ENCODE data around the gene NEDD4L. TPM values are rescaled to one million over a fixed set of nuclear protein-coding genes. Genes with fewer than 3 reads are reported as not detected.

Gene NEDD4L
- total and polyA plus RNA-seq, 2 experiments from 2014 or later: 36.2 to 72.3 TPM

DNA sequence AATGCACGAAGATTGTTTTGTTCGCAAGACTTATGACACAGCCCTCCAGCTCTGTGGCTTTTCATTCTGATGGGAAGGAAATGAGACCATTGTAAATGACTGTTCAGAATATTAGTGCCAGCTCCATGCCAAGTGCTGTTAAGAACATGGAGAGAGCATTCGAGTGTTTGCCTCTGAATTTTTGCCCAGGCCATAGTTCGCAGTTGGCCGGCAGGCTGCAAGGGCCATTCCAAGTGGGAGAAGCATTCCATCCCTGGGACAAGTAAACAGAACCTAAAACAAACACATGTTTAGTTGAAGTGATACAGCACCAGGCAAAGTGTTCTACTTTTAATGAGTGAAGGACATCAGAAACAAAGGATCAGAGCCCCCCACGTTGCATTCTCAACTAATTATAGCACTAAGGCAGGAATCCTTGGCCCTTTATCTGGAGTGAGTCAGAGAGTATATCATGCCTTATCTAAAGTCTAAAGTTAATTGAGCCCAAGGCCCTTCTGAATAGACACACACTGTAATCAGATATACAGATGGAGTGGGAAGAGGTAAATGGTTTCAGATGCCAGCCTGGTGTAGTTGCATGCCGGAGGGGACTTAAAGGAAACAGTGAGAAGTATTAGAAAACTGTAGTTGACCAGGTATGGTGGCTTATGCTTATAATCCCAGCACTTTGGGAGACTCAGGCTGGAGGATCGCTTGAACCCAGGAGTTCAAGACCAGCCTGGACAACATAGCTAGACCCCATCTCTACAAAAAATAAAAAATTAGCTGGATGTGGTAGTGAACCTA, 53.3 kb downstream of the NEDD4L start:
- TF ChIP-seq EZH2phosphoT487 (IDR thresholded peaks at IDR 0.05; ENCODE audit: unreplicated experiment): no peak
- TF ChIP-seq EZH2 (IDR thresholded peaks at IDR 0.05; ENCODE audit: low read depth, unreplicated experiment): no peak
- TF ChIP-seq ZNF331 (CRISPR knock-in tag; IDR thresholded peaks at IDR 0.05; ENCODE audit: low read depth): no peak
- TF ChIP-seq, protein P1, sequence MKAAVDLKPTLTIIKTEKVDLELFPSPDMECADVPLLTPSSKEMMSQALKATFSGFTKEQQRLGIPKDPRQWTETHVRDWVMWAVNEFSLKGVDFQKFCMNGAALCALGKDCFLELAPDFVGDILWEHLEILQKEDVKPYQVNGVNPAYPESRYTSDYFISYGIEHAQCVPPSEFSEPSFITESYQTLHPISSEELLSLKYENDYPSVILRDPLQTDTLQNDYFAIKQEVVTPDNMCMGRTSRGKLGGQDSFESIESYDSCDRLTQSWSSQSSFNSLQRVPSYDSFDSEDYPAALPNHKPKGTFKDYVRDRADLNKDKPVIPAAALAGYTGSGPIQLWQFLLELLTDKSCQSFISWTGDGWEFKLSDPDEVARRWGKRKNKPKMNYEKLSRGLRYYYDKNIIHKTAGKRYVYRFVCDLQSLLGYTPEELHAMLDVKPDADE (IDR thresholded peaks at IDR 0.05): no peak
- Histone ChIP-seq H3K4me2 (no peak overlapping the region), H3K4me1 (ENCODE audit: insufficient read depth) (peaks cover 67% of the 10 kb centered on the region), H2AFZ (no peak overlapping the region), H4K20me1 (replicated peaks; ENCODE audit: insufficient read depth) (peaks cover 2% of the 10 kb centered on the region), H3K27ac (ENCODE audit: low read depth) (no peak overlapping the region), H3F3A (replicated peaks; ENCODE audit: low read depth) (0 out of 2 replicates have a peak, but pooled peaks cover 4% of the 10 kb centered on the region), H3K27me3 (ENCODE audit: insufficient read depth) (no peaks in the 10 kb centered on the region), H3K36me3 (ENCODE audit: insufficient read depth) (no peaks in the 10 kb centered on the region), H3K4me3 (no peak overlapping the region), H3K79me2 (replicated peaks; ENCODE audit: insufficient read depth) (peaks cover 84% of the 10 kb centered on the region), H3K9me2 (ENCODE audit: insufficient read depth) (no peaks in the 10 kb centered on the region)
- peaks cover 2% of the 10 kb centered on the region for H3K27me3 Mint-ChIP-seq (ENCODE audit: insufficient read depth, low read depth, poor library complexity)
- no peak overlapping the region for H3K27ac Mint-ChIP-seq
- peaks cover 71% of the 10 kb centered on the region for H3K4me1 Mint-ChIP-seq
- no peaks in the 10 kb centered on the region for H3K9me3 Mint-ChIP-seq
- DNase-seq (ENCODE audit: low spot score) (no peak), ATAC-seq (no peak)
- H3K4me3 Mint-ChIP-seq: no peak overlapping the region
- H3K36me3 Mint-ChIP-seq (ENCODE audit: low read depth): no peaks in the 10 kb centered on the region

DNA sequence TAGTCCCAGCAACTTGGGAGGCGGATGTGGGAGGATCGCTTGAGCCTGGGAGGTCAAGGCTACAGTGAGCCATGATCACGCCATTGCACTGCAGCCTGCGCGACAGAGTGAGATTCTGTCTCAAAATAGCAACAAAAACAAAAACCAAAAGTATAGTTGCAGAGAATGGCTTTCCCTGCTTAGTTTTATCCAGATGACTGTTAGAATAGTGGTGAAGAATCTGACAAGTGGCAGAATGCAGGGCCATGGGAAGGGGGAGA, 53.8 kb downstream of the NEDD4L start:
- H3K36me3 ChIP-seq (ENCODE audit: insufficient read depth): no peaks in the 10 kb centered on the region
- Mint-ChIP-seq H3K4me3 (no peak overlapping the region), H3K9me3 (no peaks in the 10 kb centered on the region), H3K27ac (no peak overlapping the region), H3K4me1 (peaks cover 70% of the 10 kb centered on the region), H3K27me3 (ENCODE audit: insufficient read depth, low read depth, poor library complexity) (peaks cover 2% of the 10 kb centered on the region), H3K36me3 (ENCODE audit: low read depth) (no peaks in the 10 kb centered on the region)
- no peak overlapping the region for H2AFZ ChIP-seq
- ATAC-seq (no peak), DNase-seq (ENCODE audit: low spot score) (no peak)
- no peak overlapping the region for H3K4me2 ChIP-seq
- no peak overlapping the region for H3K27ac ChIP-seq (ENCODE audit: low read depth)
- H3K4me1 ChIP-seq (ENCODE audit: insufficient read depth): peaks cover 67% of the 10 kb centered on the region
- peaks cover 2% of the 10 kb centered on the region for H4K20me1 ChIP-seq (replicated peaks; ENCODE audit: insufficient read depth)
- no peak overlapping the region for H3K4me3 ChIP-seq
- H3K79me2 ChIP-seq (replicated peaks; ENCODE audit: insufficient read depth): peaks cover 87% of the 10 kb centered on the region
- no peaks in the 10 kb centered on the region for H3K9me2 ChIP-seq (ENCODE audit: insufficient read depth)
- no peaks in the 10 kb centered on the region for H3K27me3 ChIP-seq (ENCODE audit: insufficient read depth)
- 0 out of 2 replicates have a peak, but pooled peaks cover 4% of the 10 kb centered on the region for H3F3A ChIP-seq (replicated peaks; ENCODE audit: low read depth)
- TF ChIP-seq ZNF114 (CRISPR knock-in tag; IDR thresholded peaks at IDR 0.05): no peak
- TF ChIP-seq JUNB (IDR thresholded peaks at IDR 0.05; ENCODE audit: unreplicated experiment): no peak
- no peak for TF ChIP-seq NANOG (IDR thresholded peaks at IDR 0.05; ENCODE audit: borderline replicate concordance)
- TF ChIP-seq, protein P1 (IDR thresholded peaks at IDR 0.05): no peak
- no peak for TF ChIP-seq STAT1 (IDR thresholded peaks at IDR 0.05; ENCODE audit: unreplicated experiment)
- no peak for TF ChIP-seq EZH2 (IDR thresholded peaks at IDR 0.05; ENCODE audit: low read depth, unreplicated experiment)
- TF ChIP-seq, protein P2, sequence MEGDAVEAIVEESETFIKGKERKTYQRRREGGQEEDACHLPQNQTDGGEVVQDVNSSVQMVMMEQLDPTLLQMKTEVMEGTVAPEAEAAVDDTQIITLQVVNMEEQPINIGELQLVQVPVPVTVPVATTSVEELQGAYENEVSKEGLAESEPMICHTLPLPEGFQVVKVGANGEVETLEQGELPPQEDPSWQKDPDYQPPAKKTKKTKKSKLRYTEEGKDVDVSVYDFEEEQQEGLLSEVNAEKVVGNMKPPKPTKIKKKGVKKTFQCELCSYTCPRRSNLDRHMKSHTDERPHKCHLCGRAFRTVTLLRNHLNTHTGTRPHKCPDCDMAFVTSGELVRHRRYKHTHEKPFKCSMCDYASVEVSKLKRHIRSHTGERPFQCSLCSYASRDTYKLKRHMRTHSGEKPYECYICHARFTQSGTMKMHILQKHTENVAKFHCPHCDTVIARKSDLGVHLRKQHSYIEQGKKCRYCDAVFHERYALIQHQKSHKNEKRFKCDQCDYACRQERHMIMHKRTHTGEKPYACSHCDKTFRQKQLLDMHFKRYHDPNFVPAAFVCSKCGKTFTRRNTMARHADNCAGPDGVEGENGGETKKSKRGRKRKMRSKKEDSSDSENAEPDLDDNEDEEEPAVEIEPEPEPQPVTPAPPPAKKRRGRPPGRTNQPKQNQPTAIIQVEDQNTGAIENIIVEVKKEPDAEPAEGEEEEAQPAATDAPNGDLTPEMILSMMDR (conservative IDR thresholded peaks at IDR 0.05; ENCODE audit: low read depth in 2 of 2): no peak
- TF ChIP-seq, protein P3, sequence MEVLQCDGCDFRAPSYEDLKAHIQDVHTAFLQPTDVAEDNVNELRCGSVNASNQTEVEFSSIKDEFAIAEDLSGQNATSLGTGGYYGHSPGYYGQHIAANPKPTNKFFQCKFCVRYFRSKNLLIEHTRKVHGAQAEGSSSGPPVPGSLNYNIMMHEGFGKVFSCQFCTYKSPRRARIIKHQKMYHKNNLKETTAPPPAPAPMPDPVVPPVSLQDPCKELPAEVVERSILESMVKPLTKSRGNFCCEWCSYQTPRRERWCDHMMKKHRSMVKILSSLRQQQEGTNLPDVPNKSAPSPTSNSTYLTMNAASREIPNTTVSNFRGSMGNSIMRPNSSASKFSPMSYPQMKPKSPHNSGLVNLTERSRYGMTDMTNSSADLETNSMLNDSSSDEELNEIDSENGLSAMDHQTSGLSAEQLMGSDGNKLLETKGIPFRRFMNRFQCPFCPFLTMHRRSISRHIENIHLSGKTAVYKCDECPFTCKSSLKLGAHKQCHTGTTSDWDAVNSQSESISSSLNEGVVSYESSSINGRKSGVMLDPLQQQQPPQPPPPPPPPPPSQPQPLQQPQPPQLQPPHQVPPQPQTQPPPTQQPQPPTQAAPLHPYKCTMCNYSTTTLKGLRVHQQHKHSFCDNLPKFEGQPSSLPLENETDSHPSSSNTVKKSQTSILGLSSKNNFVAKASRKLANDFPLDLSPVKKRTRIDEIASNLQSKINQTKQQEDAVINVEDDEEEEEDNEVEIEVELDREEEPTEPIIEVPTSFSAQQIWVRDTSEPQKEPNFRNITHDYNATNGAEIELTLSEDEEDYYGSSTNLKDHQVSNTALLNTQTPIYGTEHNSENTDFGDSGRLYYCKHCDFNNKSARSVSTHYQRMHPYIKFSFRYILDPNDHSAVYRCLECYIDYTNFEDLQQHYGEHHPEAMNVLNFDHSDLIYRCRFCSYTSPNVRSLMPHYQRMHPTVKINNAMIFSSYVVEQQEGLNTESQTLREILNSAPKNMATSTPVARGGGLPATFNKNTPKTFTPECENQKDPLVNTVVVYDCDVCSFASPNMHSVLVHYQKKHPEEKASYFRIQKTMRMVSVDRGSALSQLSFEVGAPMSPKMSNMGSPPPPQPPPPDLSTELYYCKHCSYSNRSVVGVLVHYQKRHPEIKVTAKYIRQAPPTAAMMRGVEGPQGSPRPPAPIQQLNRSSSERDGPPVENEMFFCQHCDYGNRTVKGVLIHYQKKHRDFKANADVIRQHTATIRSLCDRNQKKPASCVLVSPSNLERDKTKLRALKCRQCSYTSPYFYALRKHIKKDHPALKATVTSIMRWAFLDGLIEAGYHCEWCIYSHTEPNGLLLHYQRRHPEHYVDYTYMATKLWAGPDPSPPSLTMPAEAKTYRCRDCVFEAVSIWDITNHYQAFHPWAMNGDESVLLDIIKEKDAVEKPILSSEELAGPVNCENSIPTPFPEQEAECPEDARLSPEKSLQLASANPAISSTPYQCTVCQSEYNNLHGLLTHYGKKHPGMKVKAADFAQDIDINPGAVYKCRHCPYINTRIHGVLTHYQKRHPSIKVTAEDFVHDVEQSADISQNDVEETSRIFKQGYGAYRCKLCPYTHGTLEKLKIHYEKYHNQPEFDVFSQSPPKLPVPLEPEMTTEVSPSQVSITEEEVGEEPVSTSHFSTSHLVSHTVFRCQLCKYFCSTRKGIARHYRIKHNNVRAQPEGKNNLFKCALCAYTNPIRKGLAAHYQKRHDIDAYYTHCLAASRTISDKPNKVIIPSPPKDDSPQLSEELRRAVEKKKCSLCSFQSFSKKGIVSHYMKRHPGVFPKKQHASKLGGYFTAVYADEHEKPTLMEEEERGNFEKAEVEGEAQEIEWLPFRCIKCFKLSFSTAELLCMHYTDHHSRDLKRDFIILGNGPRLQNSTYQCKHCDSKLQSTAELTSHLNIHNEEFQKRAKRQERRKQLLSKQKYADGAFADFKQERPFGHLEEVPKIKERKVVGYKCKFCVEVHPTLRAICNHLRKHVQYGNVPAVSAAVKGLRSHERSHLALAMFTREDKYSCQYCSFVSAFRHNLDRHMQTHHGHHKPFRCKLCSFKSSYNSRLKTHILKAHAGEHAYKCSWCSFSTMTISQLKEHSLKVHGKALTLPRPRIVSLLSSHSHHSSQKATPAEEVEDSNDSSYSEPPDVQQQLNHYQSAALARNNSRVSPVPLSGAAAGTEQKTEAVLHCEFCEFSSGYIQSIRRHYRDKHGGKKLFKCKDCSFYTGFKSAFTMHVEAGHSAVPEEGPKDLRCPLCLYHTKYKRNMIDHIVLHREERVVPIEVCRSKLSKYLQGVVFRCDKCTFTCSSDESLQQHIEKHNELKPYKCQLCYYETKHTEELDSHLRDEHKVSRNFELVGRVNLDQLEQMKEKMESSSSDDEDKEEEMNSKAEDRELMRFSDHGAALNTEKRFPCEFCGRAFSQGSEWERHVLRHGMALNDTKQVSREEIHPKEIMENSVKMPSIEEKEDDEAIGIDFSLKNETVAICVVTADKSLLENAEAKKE (CRISPR knock-in tag; IDR thresholded peaks at IDR 0.05): no peak
